Thyroid gland (tissue), 4 donors: ENCODE data around the gene ARHGEF9. TPM values are rescaled to one million over a fixed set of nuclear protein-coding genes. Genes with fewer than 3 reads are reported as not detected.
"Not testable (repeated sequence)": the region's sequence is repeated elsewhere in the genome, so short reads cannot be mapped to it uniquely, and the experiment has no call there.

Experiments
- DNase-seq, 2 donors: peaks; one replicate each; pipeline ENCODE4 v3.0.0-alpha.2; 2019
- H3K27ac ChIP-seq, 3 donors: fragments of 200-600 bp; sonication (generic); 1 replicate in 2 of 3; 2 replicates in 1 of 3; pipeline ENCODE4 v1.5.1; 2016 to 2019; ENCODE audit warnings: mild to moderate bottlenecking in 1 of 3, moderate library complexity in 1 of 3
- H3K27me3 ChIP-seq: fragments of 200-600 bp; sonication (generic); one replicate; pipeline ENCODE4 v1.5.1; 2019
- H3K36me3 ChIP-seq, 2 donors: fragments of 200-600 bp; sonication (generic); one replicate each; pipeline ENCODE4 v1.5.1; 2016 to 2019
- H3K4me1 ChIP-seq, 2 donors: fragments of 200-600 bp; sonication (generic); one replicate each; pipeline ENCODE4 v1.5.1; 2017 to 2019
- H3K4me3 ChIP-seq, 3 donors: fragments of 200-600 bp; sonication (generic); replicated peaks in 1 of 3; 1 replicate in 2 of 3; 2 replicates in 1 of 3; pipeline ENCODE4 v1.5.1; 2016; ENCODE audit warnings: mild to moderate bottlenecking in 1 of 3
- H3K9me3 ChIP-seq: fragments of 200-600 bp; sonication (generic); one replicate; pipeline ENCODE4 v1.5.1; 2017
- POLR2A ChIP-seq, 2 donors: fragments of 450-650 bp; IDR thresholded peaks; one replicate each; pipeline ENCODE4 v1.6.1; 2017; ENCODE audit warnings: antibody characterized with exemption in 2 of 2, mild to moderate bottlenecking in 2 of 2, moderate library complexity in 1 of 2
- WGBS, 2 donors: methylation state at CpG; one replicate each; pipeline ENCODE4 v1.1.5; 2017; 5-methylcytosine and 5-hydroxymethylcytosine counted together
- intact Hi-C: fragments of 100-400 bp; cut with DNase I; formaldehyde crosslinking; loops from one replicate; pipeline ENCODE4 v1.15.1; 2023
- total RNA-seq, 4 donors: library from RNA; depleted of rRNA; stranded (reverse); fragments of >200 nt; gene quantifications; one replicate each; pipeline ENCODE4 v1.2.3, GENCODE V29; 2016
- TF ChIP-seq, protein P1 (sequence below), 6 experiments: fragments of 200-600 bp in 3 of 6; fragments of 450-650 bp in 3 of 6; sonication (generic) in 3 of 6; IDR thresholded peaks; one replicate each; pipeline ENCODE4 v1.5.1; 2016 to 2019; ENCODE audit warnings: antibody characterized with exemption in 6 of 6, mild to moderate bottlenecking in 2 of 6, inconsistent platforms in 1 of 6, moderate library complexity in 1 of 6

Gene ARHGEF9
- total RNA-seq, 4 donors from 2014 or later = 20.2 to 27.0 (median 25.0) TPM

DNA sequence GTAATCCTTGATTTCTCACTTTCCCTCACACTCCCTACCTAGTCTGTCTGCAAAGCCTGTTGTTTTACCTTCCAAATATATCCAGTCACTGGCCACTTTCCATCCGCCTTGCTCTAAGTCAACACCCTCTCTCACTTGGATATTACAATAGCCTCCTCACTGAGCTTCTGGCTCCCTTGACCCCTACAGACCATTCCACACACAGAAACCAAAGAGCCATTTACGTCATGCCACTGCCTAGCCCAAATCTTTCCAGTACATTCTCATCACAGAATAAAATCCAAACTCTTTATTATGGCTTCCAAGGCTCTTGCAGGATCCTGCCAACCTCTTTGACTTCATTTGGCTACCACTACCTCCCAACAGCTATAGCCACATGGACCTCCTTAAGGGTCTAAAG lies 25.7 kb upstream of the ARHGEF9 start:
- Histone ChIP-seq H3K4me3 (no peak overlapping the region), H3K36me3 (no peaks in the 10 kb centered on the region), H3K9me3 (no peaks in the 10 kb centered on the region), H3K27ac (no peak overlapping the region), H3K27me3 (no peaks in the 10 kb centered on the region), H3K4me1 (no peaks in the 10 kb centered on the region)
- intact Hi-C loops = no loop called here
- TF ChIP-seq, protein P1, sequence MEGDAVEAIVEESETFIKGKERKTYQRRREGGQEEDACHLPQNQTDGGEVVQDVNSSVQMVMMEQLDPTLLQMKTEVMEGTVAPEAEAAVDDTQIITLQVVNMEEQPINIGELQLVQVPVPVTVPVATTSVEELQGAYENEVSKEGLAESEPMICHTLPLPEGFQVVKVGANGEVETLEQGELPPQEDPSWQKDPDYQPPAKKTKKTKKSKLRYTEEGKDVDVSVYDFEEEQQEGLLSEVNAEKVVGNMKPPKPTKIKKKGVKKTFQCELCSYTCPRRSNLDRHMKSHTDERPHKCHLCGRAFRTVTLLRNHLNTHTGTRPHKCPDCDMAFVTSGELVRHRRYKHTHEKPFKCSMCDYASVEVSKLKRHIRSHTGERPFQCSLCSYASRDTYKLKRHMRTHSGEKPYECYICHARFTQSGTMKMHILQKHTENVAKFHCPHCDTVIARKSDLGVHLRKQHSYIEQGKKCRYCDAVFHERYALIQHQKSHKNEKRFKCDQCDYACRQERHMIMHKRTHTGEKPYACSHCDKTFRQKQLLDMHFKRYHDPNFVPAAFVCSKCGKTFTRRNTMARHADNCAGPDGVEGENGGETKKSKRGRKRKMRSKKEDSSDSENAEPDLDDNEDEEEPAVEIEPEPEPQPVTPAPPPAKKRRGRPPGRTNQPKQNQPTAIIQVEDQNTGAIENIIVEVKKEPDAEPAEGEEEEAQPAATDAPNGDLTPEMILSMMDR (IDR thresholded peaks at IDR 0.05) = no peak
- TF ChIP-seq POLR2A (IDR thresholded peaks at IDR 0.05) = no peak
- DNase-seq = no peak
- WGBS, 2 donors = 73 to 98% methylated on average over 2 of the region's 2 CpGs

DNA sequence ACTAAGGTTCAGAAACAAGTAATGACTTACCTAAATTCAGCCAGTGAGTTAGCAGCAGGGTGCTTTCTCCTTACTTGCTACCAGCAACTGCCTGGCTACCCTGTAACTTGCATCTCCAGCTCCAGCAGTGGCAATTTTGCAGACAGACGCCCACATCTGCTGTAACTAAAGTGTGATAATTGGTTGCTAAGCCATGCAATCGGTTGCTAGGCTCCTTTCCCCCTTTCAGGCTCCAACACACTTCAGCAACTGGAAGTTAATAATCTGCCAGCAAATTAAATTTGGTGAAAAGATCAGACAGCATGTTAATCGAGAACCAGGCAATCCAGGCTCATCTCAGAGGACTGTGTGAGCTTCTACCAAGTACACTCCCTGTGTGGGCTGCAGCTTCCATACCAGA lies 24.2 kb upstream of the ARHGEF9 start:
- no peaks in the 10 kb centered on the region for H3K9me3 ChIP-seq
- intact Hi-C loops = no loop called here
- DNase-seq = no peak
- H3K27me3 ChIP-seq = no peaks in the 10 kb centered on the region
- no peaks in the 10 kb centered on the region for H3K36me3 ChIP-seq
- H3K4me3 ChIP-seq = no peak overlapping the region
- 56 to 67% methylated on average over 3 of the region's 3 CpGs for WGBS, 2 donors
- no peaks in the 10 kb centered on the region for H3K4me1 ChIP-seq
- TF ChIP-seq POLR2A (IDR thresholded peaks at IDR 0.05) = no peak
- TF ChIP-seq, protein P1 (IDR thresholded peaks at IDR 0.05) = no peak
- no peak overlapping the region for H3K27ac ChIP-seq

DNA sequence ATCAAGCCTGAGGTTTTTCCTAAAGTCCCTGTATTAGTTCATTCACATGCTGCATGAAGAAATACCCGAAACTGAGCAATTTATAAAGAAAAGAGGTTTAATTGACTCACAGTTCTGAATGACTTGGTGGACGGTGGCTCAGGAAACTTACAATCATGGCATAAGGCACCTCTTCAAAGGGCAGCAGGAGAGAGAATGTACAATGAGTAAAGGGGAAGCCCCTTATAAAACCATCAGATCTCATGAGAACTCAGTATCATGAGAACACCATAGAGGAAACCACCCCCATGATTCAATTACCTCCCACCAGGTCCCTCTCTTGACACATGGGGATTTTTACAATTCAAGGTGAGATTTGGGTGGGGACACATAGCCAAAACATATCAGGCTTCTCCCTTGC lies 10.4 kb upstream of the ARHGEF9 start:
- H3K9me3 ChIP-seq, DNase-seq, H3K36me3 ChIP-seq, intact Hi-C loops, H3K4me1 ChIP-seq, H3K4me3 ChIP-seq, H3K27me3 ChIP-seq, H3K27ac ChIP-seq: not testable (repeated sequence)
- WGBS, 2 donors = 89 to 90% methylated on average over 2 of the region's 2 CpGs

DNA sequence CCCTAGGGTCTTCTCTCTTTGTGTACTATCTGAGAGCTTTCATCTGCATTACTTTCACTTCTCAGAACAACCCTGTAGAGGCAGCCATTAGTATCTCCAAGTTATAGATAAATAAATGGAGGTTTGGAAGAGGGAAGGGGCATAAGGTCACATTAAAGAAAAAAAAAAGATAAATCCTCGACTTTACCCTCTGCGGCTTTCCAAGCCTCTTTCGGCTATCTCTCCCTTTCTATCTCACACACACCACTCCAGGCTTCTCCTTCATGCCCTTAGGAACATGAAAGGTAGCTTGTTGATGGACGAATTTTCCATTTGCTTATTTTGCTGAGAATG lies 660 bp upstream of the ARHGEF9 start:
- 53 to 59% methylated on average over 4 of the region's 4 CpGs for WGBS, 2 donors
- no peak for DNase-seq
- H3K27me3 ChIP-seq = no peaks in the 10 kb centered on the region
- intact Hi-C loops = no loop called here
- TF ChIP-seq, protein P1 (IDR thresholded peaks at IDR 0.05) = no peak
- TF ChIP-seq POLR2A (IDR thresholded peaks at IDR 0.05) = no peak
- H3K36me3 ChIP-seq = no peaks in the 10 kb centered on the region
- no peaks in the 10 kb centered on the region for H3K9me3 ChIP-seq
- H3K4me3 ChIP-seq = peak overlapping the region in 1 of 3 donors; percentile 30
- no peak overlapping the region for H3K27ac ChIP-seq
- H3K4me1 ChIP-seq = no peaks in the 10 kb centered on the region

DNA sequence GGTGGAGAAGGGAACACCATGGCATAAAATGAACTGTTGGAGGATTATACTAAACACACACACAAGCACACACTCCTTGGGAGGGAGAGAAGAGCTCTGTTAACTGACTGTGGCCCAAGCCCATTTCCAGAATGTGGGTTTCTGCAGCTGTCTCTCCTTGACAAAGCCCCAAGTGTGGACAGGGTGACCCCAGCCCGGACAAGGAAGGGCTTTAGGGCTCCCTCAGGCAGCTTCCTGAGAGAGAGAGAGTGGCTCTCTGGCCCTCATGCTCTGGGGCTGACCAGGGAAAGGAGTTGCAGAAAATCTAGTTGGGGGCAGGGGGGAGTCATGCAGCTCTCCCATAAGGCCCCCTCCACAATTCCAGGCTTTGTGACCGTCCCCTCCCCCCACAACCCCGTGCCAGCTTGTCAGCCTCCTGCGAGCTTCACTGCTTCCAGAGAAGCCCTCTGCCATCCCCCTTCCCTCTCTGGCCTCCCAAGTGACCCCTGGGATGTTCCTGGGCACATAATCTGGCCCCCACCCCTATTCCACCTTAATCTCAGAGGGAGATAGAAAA lies 590 bp downstream of the ARHGEF9 start:
- H3K27ac ChIP-seq = no peak overlapping the region
- TF ChIP-seq POLR2A (IDR thresholded peaks at IDR 0.05) = no peak
- H3K36me3 ChIP-seq = no peaks in the 10 kb centered on the region
- intact Hi-C loops = no loop called here
- H3K9me3 ChIP-seq = no peaks in the 10 kb centered on the region
- no peaks in the 10 kb centered on the region for H3K27me3 ChIP-seq
- 6% methylated on average over 3 of the region's 4 CpGs; no CpG with 5 or more reads in 1 of the 2 donors for WGBS, 2 donors
- H3K4me3 ChIP-seq = peak overlapping the region in 1 of 3 donors; percentile 30
- H3K4me1 ChIP-seq = no peaks in the 10 kb centered on the region
- peak; percentile 5 to 19 for DNase-seq

DNA sequence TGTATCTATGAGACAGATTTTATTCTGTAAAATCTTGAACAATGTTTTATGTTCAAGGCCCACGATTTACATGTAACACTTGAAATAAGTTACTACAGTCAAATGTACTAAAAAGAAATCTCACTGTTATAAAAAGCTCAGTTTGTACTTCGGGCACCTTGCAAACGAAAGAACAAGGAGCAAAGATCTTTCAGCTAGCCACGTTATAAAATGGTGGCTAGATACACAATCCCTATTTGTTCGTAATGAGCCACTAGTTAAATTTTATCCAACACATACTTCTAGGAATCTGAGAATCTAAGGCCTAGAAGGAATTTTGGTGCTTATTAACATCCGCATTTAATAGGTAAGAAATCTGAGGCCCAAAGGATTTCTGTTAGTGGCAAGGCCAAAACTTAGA lies 2.5 kb downstream of the ARHGEF9 start:
- intact Hi-C loops = no loop called here
- DNase-seq = no peak
- no peaks in the 10 kb centered on the region for H3K36me3 ChIP-seq
- no peak overlapping the region for H3K27ac ChIP-seq
- no peaks in the 10 kb centered on the region for H3K4me1 ChIP-seq
- no peaks in the 10 kb centered on the region for H3K27me3 ChIP-seq
- no peaks in the 10 kb centered on the region for H3K9me3 ChIP-seq
- 96% methylated on average over 6 of the region's 6 CpGs for WGBS, 2 donors
- TF ChIP-seq POLR2A (IDR thresholded peaks at IDR 0.05) = no peak
- TF ChIP-seq, protein P1 (IDR thresholded peaks at IDR 0.05) = no peak
- no peak overlapping the region for H3K4me3 ChIP-seq
